Mucosa of descending colon (tissue), 3 donors: ENCODE data around the gene PRIM1. TPM values are rescaled to one million over a fixed set of nuclear protein-coding genes. Genes with fewer than 3 reads are reported as not detected.
"Not testable (repeated sequence)": the region's sequence is repeated elsewhere in the genome, so short reads cannot be mapped to it uniquely, and the experiment has no call there.

Experiments used
- ATAC-seq: fragments of 200-7000 bp; cut with Tn5 transposase; one replicate; pipeline ENCODE4 v1.9.1; 2020; ENCODE audit warnings: mild to moderate bottlenecking, moderate library complexity
- DNase-seq, 3 donors: peaks; one replicate each; pipeline ENCODE4 v3.0.0-alpha.2; 2020
- H3K36me3 ChIP-seq: fragments of 200-600 bp; one replicate; pipeline ENCODE4 v1.8.0; 2021; ENCODE audit warnings: low read depth, mild to moderate bottlenecking
- H3K4me1 ChIP-seq: fragments of 200-600 bp; one replicate; pipeline ENCODE4 v1.8.0; 2021; ENCODE audit warnings: low read depth, mild to moderate bottlenecking
- H3K4me3 ChIP-seq: fragments of 200-600 bp; one replicate; pipeline ENCODE4 v1.8.0; 2021; ENCODE audit warnings: mild to moderate bottlenecking
- H3K9me3 ChIP-seq: fragments of 200-600 bp; one replicate; pipeline ENCODE4 v1.8.0; 2021; ENCODE audit warnings: mild to moderate bottlenecking
- CTCF ChIP-seq: fragments of 200-600 bp; IDR thresholded peaks from one replicate; pipeline ENCODE4 v1.8.0; 2022; ENCODE audit warnings: antibody characterized with exemption, mild to moderate bottlenecking
- intact Hi-C, 2 donors: fragments of 100-400 bp; cut with DNase I in 1 of 2; cut with micrococcal nuclease in 1 of 2; formaldehyde crosslinking; loops; one replicate each; pipeline versions ENCODE4 v1.11.0 to v1.11.1; 2022; cut with DNase I, micrococcal nuclease
- total RNA-seq, 3 donors: library from RNA; stranded (reverse); fragmentation: NEBNext Ultra II Directional in 2 of 3; extraction: Animal tissue kit (Norgen Biotek cat#: 25700) in 2 of 3; gene quantifications; one replicate each; pipeline versions ENCODE4 v1.2.1 to v1.2.4, GENCODE V29; 2021 to 2023
- donor health status: DM: no; HTN: no; CAD: no; lungs with moderate emphysema.
- donor health status: DM: no; HTN: no; CAD: no.
- donor health status: DM: no; HTN: yes; CAD: no.

The PRIM1 gene
- total RNA-seq, 3 donors from 2014 or later: 6.3 to 11.5 (median 6.8) TPM

- H3K4me3 ChIP-seq: no peak overlapping the region
- no peak for TF ChIP-seq CTCF
- H3K4me1 ChIP-seq: peaks cover 3% of the 10 kb centered on the region
- ATAC-seq (no peak), DNase-seq (no peak)
- H3K36me3 ChIP-seq: no peaks in the 10 kb centered on the region
- intact Hi-C loops: no loop called here
- H3K9me3 ChIP-seq: no peaks in the 10 kb centered on the region
These were observed 23.8 kb downstream of the PRIM1 start for GRCh38 chr12:56728139-56728861.

GRCh38 chr12:56726196-56726675 lies 25.9 kb downstream of the PRIM1 start:
- H3K36me3 ChIP-seq, H3K4me3 ChIP-seq, intact Hi-C loops, ATAC-seq, H3K9me3 ChIP-seq, DNase-seq: not testable (repeated sequence)
- peaks cover 23% of the 10 kb centered on the region for H3K4me1 ChIP-seq

GRCh38 chr12:56725723-56726102 lies 26.4 kb downstream of the PRIM1 start:
- Histone ChIP-seq H3K36me3 (no peaks in the 10 kb centered on the region), H3K9me3 (no peaks in the 10 kb centered on the region), H3K4me1 (peaks cover 26% of the 10 kb centered on the region), H3K4me3 (no peak overlapping the region)
- ATAC-seq (no peak), DNase-seq (no peak)
- intact Hi-C loops: no loop called here
- no peak for TF ChIP-seq CTCF

- peak; percentile 98 for ATAC-seq
- H3K9me3 ChIP-seq: no peaks in the 10 kb centered on the region
- peak within 1 kb of the TSS; percentile 87 for H3K4me3 ChIP-seq
- peaks cover 32% of the 10 kb centered on the region for H3K4me1 ChIP-seq
- peak; percentile 97 to 99 (median 99) for DNase-seq
- no peaks in the 10 kb centered on the region for H3K36me3 ChIP-seq
- intact Hi-C loops: no loop called here
- no peak for TF ChIP-seq CTCF
These were observed 27.0 kb downstream of the PRIM1 start, which contains the start of gene NACA for GRCh38 chr12:56724972-56725722. NACA (minus strand) TSS chr12:56725299; CDS start chr12:56724521, 778 bp downstream.

DNA sequence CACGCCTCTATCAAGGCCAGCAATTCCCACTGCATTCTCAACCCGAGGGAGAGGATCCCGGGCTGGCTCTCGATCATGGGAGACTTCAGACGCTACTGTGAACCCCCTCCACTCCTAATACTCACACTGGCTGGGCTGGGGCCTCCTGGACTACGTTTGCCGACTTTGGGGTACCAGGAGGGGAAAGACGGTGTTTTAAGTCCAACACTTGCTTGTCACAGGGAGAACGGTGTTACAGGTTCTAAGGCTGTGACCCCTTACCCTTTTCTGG lies 27.5 kb downstream of the PRIM1 start:
- TF ChIP-seq CTCF: no peak
- Histone ChIP-seq H3K4me1 (peaks cover 34% of the 10 kb centered on the region), H3K4me3 (peak overlapping the region; percentile 87), H3K36me3 (no peaks in the 10 kb centered on the region), H3K9me3 (no peaks in the 10 kb centered on the region)
- DNase-seq: peak in 1 of 3 donors; percentile 42
- ATAC-seq: peak; percentile 18
- intact Hi-C loops: no loop called here
